A673 (cell line): ENCODE measurements around the gene RCBTB1. TPM values are rescaled to one million over a fixed set of nuclear protein-coding genes. Genes with fewer than 3 reads are reported as not detected.

Source experiments
- BruUV-seq: library from RNA; stranded (reverse); fragments of 400-500 nt; replicated peaks from 2 replicates; lab custom pipeline; 2021; lab: Mats Ljungman, UMichigan
- CTCF ChIA-PET: fragments of 300-600 bp; sonication (Branson Sonifier 250); formaldehyde crosslinking; loops from one replicate; lab custom pipeline; 2022; ENCODE audit warnings: antibody characterized with exemption; lab: Charles Lee
- POLR2A ChIA-PET: fragments of 300-600 bp; sonication (Branson Sonifier 250); formaldehyde crosslinking; loops from one replicate; lab custom pipeline; 2022; ENCODE audit warnings: antibody characterized with exemption; ENCODE audit not compliant: low non-redundant PET; lab: Charles Lee
- DNase-seq: peaks from one replicate; pipeline ENCODE4 v3.0.0-alpha.2; 2015; ENCODE audit warnings: low spot score
- H3K27ac ChIP-seq: fragments of 200-600 bp; sonication (generic); 2 replicates; pipeline ENCODE4 v1.5.1; 2016; ENCODE audit warnings: mixed run types, low read depth, mild to moderate bottlenecking, mixed read lengths, antibody characterized with exemption, low read length; ENCODE audit not compliant: poor library complexity, severe bottlenecking
- H3K27me3 ChIP-seq: fragments of 200-600 bp; sonication (generic); replicated peaks from 2 replicates; pipeline ENCODE4 v1.6.1; 2017; ENCODE audit warnings: mixed run types, low read depth, mild to moderate bottlenecking, mixed read lengths, antibody characterized with exemption, low read length; ENCODE audit not compliant: insufficient read depth, poor library complexity
- H3K36me3 ChIP-seq: fragments of 200-600 bp; sonication (generic); 2 replicates; pipeline ENCODE4 v1.6.1; 2016; ENCODE audit warnings: mixed run types, mild to moderate bottlenecking, mixed read lengths, antibody characterized with exemption, low read length; ENCODE audit not compliant: insufficient read depth, poor library complexity, severe bottlenecking
- H3K4me1 ChIP-seq: fragments of 200-600 bp; sonication (generic); 2 replicates; pipeline ENCODE4 v1.6.1; 2017; ENCODE audit warnings: mixed run types, mild to moderate bottlenecking, mixed read lengths, antibody characterized with exemption, low read length; ENCODE audit not compliant: insufficient read depth, poor library complexity, severe bottlenecking
- H3K4me3 ChIP-seq: fragments of 200-600 bp; sonication (generic); 2 replicates; pipeline ENCODE4 v1.5.1; 2016; ENCODE audit warnings: low read depth, mixed run types, mild to moderate bottlenecking, mixed read lengths, low read length; ENCODE audit not compliant: poor library complexity, severe bottlenecking
- H3K9me3 ChIP-seq: fragments of 200-600 bp; sonication (generic); 2 replicates; pipeline ENCODE4 v1.6.1; 2016; ENCODE audit warnings: mixed run types, low read depth, mild to moderate bottlenecking, mixed read lengths, antibody characterized with exemption, low read length; ENCODE audit not compliant: poor library complexity, severe bottlenecking
- EZH2 ChIP-seq: fragments of 200-600 bp; sonication (generic); IDR thresholded peaks from 2 replicates; pipeline ENCODE4 v1.6.1; 2017; ENCODE audit warnings: borderline replicate concordance, low read depth, mild to moderate bottlenecking, mixed read lengths, antibody characterized with exemption, low read length; ENCODE audit not compliant: poor library complexity, severe bottlenecking
- intact Hi-C: fragments of 100-400 bp; cut with micrococcal nuclease; formaldehyde crosslinking; loops from one replicate; pipeline ENCODE4 v1.10.0; 2022; ENCODE audit not compliant: unreplicated experiment
- total RNA-seq: library from RNA; stranded (reverse); gene quantifications from 2 replicates; pipeline ENCODE4 v1.2.3, GENCODE V29; 2021
- TF ChIP-seq, protein P1 (sequence below): fragments of 300-800, 200-600 bp; sonication (generic); conservative IDR thresholded peaks from 2 replicates; pipeline ENCODE4 v1.5.1; 2017; ENCODE audit warnings: low read depth, mild to moderate bottlenecking, antibody characterized with exemption, low read length, moderate library complexity, mixed read lengths

Gene RCBTB1
- total RNA-seq, 1 experiment from 2014 or later = 12.7 TPM

DNA sequence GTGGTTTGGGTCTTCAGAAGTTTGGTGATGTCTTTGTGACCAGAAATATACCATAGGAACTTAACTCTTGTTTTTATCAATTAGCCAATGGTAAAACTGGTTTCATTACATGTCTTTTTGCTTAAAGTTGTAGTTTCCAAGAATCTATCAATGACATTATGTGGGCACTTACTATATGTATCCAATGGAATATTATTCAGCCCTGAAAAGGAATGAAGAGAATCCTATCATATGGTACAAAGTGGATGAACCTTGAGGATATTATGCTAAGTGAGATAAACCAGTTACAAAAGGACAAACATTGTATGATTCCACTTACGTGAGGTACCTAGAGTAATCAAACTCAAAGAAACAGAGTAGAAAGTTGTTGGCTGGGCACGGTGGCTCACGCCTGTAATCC lies 26.4 kb downstream of the RCBTB1 start:
- intact Hi-C loops = no loop called here
- no peak for DNase-seq
- BruUV-seq = no TSS peak
- POLR2A ChIA-PET = no interaction called here
- Histone ChIP-seq H3K36me3 (peaks cover 6% of the 10 kb centered on the region), H3K27ac (no peak overlapping the region), H3K4me3 (no peak overlapping the region), H3K27me3 (no peaks in the 10 kb centered on the region), H3K4me1 (no peaks in the 10 kb centered on the region), H3K9me3 (no peaks in the 10 kb centered on the region)
- CTCF ChIA-PET = no interaction called here
- TF ChIP-seq EZH2 = no peak
- TF ChIP-seq, protein P1, sequence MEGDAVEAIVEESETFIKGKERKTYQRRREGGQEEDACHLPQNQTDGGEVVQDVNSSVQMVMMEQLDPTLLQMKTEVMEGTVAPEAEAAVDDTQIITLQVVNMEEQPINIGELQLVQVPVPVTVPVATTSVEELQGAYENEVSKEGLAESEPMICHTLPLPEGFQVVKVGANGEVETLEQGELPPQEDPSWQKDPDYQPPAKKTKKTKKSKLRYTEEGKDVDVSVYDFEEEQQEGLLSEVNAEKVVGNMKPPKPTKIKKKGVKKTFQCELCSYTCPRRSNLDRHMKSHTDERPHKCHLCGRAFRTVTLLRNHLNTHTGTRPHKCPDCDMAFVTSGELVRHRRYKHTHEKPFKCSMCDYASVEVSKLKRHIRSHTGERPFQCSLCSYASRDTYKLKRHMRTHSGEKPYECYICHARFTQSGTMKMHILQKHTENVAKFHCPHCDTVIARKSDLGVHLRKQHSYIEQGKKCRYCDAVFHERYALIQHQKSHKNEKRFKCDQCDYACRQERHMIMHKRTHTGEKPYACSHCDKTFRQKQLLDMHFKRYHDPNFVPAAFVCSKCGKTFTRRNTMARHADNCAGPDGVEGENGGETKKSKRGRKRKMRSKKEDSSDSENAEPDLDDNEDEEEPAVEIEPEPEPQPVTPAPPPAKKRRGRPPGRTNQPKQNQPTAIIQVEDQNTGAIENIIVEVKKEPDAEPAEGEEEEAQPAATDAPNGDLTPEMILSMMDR = no peak

DNA sequence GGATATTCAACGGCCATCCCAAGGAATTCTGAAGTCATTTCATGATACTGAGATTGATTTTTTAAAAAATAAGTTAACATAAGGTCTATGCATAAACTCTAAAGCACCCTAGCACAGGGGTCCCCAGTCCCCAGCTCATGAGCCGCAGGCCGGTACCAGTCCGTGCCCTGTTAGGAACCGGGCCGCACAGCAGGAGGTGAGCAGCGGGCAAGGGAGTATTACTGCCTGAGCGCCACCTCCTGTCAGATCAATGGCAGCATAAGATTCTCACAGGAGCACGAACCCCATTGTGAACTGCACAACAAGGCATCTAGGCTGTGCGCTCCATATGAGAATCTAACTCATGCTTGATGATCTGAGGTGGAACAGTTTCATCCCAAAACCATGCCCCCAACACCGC lies 31.0 kb downstream of the RCBTB1 start:
- no TSS peak for BruUV-seq
- CTCF ChIA-PET = no interaction called here
- H3K9me3 ChIP-seq = no peaks in the 10 kb centered on the region
- peaks cover 6% of the 10 kb centered on the region for H3K36me3 ChIP-seq
- no peaks in the 10 kb centered on the region for H3K27me3 ChIP-seq
- no peak overlapping the region for H3K4me3 ChIP-seq
- intact Hi-C loops = no loop called here
- no peaks in the 10 kb centered on the region for H3K4me1 ChIP-seq
- POLR2A ChIA-PET = no interaction called here
- H3K27ac ChIP-seq = no peak overlapping the region
- no peak for DNase-seq
- TF ChIP-seq, protein P1 = 0 out of 2 replicates have a peak, but pooled peaks have one; percentile 16
- TF ChIP-seq EZH2 = no peak

- ChIA-PET POLR2A (no interaction called here), CTCF (no interaction called here)
- Histone ChIP-seq H3K27me3 (no peaks in the 10 kb centered on the region), H3K36me3 (peaks cover 3% of the 10 kb centered on the region), H3K9me3 (no peaks in the 10 kb centered on the region), H3K4me1 (no peaks in the 10 kb centered on the region), H3K4me3 (no peak overlapping the region), H3K27ac (no peak overlapping the region)
- BruUV-seq = no TSS peak
- TF ChIP-seq, protein P1 = no peak
- no peak for TF ChIP-seq EZH2
- intact Hi-C loops = no loop called here
- DNase-seq = no peak
Measured at GRCh38 chr13:49553888-49554287, 31.5 kb downstream of the RCBTB1 start.
